Right renal pelvis (tissue), 4 donors: ENCODE measurements around the gene NUDT14. TPM values are rescaled to one million over a fixed set of nuclear protein-coding genes. Genes with fewer than 3 reads are reported as not detected.

Experiments
- DNase-seq, 4 donors: peaks; one replicate each; pipeline ENCODE4 v3.0.0-alpha.2; 2013; ENCODE audit warnings: low read depth in 4 of 4, low spot score in 3 of 4, missing footprints in 1 of 4
- polyA plus RNA-seq, 4 donors: library from polyadenylated mRNA; unstranded; fragments of 120-200 nt; gene quantifications; one replicate each; pipeline ENCODE4 v1.2.1, GENCODE V29; 2013; ENCODE audit not compliant: insufficient read length in 4 of 4

The NUDT14 gene
- polyA plus RNA-seq, 4 donors = 25.9 to 35.2 (median 27.0) TPM

DNA sequence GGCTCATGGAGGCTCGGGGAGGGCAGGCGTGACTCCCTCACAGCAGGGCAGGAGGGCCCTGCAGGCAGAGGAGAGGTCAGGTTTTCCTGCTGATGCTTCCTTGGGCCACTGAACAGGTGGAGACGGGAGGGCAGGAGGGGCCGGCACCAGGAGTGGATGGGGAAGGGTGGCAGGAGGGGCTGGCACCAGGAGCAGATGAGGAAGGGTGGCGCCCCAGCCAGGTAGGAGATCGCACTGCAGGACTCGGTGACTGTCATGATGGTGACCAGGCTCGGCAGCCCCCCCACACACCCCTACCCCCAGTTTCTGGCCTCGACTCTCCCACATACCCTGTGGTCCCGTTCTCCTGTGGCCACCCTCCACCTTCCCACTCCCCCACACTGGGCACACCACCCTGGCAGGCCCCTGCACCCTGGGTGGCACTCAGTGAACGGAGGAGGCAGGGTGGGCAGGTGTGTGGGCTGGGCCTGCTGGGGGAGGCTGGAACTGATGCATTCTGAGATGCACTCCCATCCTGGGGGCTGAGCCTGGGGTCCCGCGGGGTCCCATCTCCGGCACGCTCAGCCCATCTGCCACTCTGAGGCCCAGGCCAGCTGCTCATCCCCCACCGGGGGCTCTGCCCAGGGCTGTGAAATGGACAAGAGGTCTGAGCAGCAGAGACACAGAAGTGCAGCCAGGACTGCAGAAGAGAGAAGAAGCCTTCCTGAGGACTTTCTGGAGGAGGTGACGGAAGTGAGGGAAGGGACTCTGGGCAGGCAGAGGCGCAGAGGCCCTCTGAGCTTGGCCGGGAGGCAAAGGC, 2.8 kb downstream of the NUDT14 start:
- no peak for DNase-seq

GRCh38 chr14:105177082-105177481, 4.0 kb downstream of the NUDT14 start:
- no peak for DNase-seq

DNA sequence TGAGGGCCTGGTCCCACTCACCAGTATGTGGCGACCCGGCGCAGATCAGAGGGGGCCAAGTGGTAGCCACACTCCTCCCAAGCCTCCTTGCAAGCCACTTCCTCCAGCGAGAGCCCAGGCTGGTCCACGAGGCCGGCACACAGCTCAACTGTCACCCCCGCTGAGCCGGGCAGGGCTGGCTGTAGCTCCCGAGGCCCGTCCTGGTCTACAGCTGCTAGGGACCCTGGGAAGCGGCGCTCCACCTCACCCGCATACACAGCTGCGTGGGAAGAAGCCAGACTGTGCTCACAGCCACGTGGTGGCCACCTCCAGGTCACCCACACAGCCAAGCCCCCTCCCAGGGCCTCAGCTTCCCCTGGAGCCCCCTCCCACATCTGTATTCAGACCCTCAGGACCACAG, 4.6 kb downstream of the NUDT14 start:
- DNase-seq = no peak

GRCh38 chr14:105173901-105174894, 6.9 kb downstream of the NUDT14 start:
- no peak for DNase-seq

GRCh38 chr14:105173145-105173544, 8.0 kb downstream of the NUDT14 start:
- no peak for DNase-seq

GRCh38 chr14:105172476-105172875, 8.6 kb downstream of the NUDT14 start:
- no peak for DNase-seq

- DNase-seq = no peak
Measured at GRCh38 chr14:105171004-105171673, 10.0 kb downstream of the NUDT14 start.

DNA sequence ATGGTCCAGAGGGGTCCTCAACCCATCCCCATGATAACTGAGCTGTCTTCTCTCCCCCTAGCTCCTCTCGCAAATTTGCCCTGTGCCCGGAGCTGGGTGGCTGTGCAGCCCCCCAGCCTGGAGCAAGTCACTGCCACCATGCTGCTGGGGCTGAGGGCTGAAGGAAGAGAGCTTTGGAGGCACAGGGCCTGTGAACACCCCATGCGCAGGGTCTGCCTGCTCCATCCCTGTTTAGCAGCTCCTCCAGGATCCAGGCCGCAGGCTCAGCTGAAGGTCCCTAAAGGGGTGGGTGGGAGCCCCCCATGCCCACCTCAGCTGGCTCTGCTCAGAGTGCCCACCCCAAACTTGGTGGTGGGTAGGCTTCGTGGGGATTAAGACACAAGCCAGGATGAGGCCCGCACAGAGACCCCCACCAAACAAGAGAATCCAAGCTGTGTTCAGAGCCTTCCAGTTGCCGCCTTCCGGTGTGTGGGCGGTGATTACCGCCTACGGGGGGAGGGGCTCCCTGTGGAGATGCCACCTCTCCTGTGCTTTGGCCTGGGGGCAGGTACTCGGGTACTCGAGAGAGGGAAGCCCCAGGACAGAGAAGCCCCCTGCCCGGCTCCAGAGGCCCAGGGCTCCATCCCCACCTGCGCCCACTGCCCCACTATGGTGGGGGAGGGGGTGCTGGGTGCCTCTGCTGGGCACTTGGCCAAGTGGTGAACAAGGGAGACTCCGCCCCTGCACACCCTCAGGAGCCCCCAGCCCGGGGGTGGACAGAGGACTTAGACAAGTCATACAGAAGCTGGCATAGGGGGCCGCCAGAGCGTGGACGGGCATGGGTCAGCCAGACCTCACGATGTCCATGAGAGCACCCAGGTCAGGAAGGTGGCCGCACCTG, 11.1 kb downstream of the NUDT14 start:
- no peak for DNase-seq

DNA sequence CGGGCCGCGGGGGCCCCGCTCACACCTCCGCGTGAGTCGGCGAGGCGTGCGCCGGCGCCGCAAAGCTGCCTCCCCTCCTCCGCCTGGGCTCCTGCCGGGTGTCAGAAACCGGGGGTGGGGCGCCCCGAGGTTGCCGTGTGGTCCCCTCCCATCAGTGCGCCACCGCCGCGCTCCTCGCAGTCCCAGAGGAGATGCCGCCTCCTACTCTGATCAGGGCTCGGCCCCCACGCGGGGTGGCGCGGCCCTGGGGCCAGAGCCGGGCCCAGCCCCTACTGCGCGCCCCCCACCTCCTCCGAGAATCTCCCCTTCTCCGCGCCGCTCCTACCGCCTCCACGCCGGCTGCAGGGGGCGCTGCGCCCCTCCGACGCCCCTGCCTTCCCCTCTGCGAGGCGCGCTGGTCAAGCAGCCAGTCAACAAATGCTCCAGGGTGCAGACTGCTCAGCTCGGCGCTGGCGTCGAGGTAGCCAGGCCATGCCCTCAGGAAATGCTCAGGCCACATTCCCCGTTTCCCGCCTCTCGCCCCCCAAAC, 12.1 kb downstream of the NUDT14 start:
- no peak for DNase-seq

DNA sequence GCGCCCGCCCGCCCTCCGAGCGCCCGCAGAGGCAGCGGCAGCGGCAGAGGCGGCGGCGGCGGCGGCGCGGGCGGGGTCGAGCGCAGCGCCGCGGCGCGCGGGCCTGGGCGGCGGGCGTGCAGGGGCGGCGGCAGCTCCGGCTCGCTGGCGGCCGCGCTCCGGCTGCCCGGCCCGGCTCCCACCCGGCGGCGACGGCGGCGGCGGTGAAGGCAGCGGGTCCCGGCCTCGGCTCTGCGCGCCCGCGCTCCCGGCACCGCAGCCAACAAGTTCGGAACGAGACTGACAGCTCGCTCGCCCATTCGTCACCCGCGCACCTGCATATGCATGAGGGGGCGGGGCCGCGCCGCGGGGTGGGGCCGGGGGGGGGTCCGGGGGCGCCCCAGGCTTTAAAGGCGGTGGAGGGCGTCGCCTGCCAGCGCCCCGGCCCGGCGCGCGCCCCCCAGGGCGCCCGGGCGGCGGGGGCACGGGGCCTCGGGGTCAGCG, 12.6 kb downstream of the NUDT14 start, which contains the start of gene JAG2:
JAG2 (minus strand) TSS at position 281 of the 483 bp plus-strand sequence. CDS start 356 bp downstream, outside the sequence.
- DNase-seq = no peak

- no peak for DNase-seq
Measured at GRCh38 chr14:105168093-105168420, 13.1 kb downstream of the NUDT14 start.

DNA sequence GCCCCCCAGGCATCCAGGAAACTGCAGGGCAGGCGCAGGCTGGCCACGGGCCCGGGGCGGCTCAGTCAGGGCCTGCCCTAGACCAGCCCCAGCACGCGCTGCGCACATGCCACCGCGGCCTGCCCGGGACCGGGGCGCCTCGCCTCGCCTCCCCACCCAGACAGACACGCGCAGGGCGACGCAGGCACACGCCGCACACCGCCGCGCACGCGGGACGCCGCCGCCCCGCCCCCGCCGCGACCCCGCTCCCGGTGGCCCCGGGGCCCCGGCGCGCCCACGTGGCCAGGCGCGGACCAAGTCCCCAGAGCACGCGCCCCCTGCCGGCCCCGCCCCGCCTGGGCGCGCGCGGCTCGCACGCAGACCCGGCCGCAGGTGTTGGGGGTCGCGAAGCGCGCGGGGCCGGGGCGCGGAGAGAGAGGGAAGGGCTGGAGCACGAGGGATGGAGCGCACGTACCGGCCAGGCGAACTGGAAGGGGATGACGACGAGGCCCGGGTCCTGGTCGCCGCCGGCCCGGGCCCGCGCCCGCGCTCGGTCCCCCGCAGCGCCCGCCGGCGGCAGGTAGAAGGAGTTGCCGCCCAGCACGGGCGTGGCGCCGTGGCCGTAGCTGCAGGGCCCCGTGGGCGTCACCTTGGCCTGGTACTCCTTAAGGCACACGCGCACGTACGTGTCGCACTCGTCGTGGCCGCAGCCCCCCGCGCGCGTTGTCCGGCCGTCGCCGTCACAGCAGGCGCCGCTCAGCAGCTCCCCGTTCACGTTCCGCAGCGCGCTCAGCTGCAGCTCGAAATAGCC, 13.6 kb downstream of the NUDT14 start:
- no peak for DNase-seq

DNA sequence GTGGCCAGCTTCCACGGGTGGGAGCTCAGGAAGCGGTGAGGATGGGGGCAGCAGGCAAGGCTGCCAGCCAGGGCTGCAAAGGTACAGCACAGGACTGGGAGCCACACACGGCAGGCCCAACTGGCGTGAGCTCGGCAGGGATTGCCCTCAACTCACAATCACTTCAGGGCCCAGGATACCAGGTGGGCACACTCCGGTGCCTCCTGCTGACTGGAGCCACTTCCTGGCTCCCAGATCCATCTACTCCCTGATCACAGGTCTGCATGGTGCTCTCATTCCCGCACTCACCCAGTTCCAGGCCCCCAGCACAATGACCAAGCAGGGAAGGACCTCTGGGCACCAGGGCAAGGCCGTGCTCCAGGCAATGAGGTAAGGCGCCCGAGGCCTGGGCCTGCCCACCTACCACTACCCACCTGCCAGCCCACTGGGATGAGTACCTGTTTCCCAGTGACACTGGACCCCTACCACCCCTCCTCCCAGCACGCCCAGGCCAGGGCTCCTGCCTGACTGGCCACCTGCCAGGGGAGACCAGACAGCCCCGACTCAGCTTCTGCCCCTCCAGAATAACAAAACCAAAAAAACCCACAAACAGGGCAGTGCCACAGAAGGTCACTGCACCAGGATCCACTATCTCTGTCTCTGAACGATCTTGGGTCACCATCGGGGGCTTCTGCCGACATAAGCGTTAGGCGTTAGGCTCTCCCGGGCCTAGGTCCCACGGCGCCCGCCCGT, 14.4 kb downstream of the NUDT14 start:
- DNase-seq = no peak

- no peak for DNase-seq
Measured at GRCh38 chr14:105165761-105166485, 15.2 kb downstream of the NUDT14 start.

DNA sequence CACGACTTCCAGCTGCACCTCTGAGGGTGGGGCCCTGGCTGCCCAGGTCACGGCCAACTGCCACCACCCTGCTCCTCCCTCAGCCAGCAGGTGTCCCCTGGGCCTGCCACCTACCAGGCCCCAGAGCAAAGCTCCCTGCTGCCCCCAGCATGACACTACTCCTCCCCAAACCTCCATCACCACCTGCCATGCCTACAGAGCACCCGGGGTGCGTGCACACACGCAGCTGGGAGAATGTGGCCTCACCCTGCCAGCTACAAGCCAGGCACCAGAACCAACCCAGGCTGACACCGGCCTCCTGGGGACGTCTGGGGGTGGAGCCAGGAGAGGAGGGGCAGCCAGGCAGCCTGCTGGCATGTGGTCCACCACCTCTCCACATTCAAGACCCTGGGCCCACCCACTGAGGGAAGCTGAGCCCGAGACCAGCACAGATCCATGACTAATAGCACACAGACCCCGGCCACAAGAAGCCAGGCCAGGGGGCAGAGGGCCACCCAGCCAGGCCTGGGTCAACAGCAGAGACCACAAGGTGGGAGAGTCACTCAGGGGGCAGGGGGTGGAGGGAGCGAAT, 15.9 kb downstream of the NUDT14 start:
- DNase-seq = no peak

- DNase-seq = no peak
Measured at GRCh38 chr14:105163040-105163742, 17.9 kb downstream of the NUDT14 start.

GRCh38 chr14:105162669-105162979, 18.5 kb downstream of the NUDT14 start:
- DNase-seq = no peak
